Astrocyte (in vitro differentiated cells and primary cell): ENCODE results near the gene SLC37A1.

Experiments
- CTCF ChIP-seq: IDR thresholded peaks from 2 replicates; pipeline ENCODE4 v1.5.1; 2011; ENCODE audit warnings: low read depth, mild to moderate bottlenecking, inconsistent platforms, low read length, moderate library complexity; ENCODE audit not compliant: insufficient read depth
- EZH2 ChIP-seq: IDR thresholded peaks from 2 replicates; pipeline ENCODE4 v1.6.1; 2012; ENCODE audit warnings: mild to moderate bottlenecking, low read length, inconsistent platforms; ENCODE audit not compliant: insufficient read depth

GRCh38 chr21:42558368-42558767, 44.7 kb downstream of the SLC37A1 start:
- no peak for TF ChIP-seq CTCF
- no peak for TF ChIP-seq EZH2
